T-helper 1 cell treated with Interleukin-12 subunit alpha and Interleukin-12 subunit beta and Interleukin-4 antibody, amounts not matched to agents 30 ng/mL and 1 ng/mL, for 36 hours (primary cell): ENCODE measurements around the gene PIGQ. TPM values are rescaled to one million over a fixed set of nuclear protein-coding genes. Genes with fewer than 3 reads are reported as not detected.

Source experiments
- intact Hi-C: fragments of 100-400 bp; cut with micrococcal nuclease; formaldehyde crosslinking; loops from one replicate; pipeline ENCODE4 v1.15.1; 2024
- total RNA-seq: library from RNA; stranded (reverse); gene quantifications from 2 replicates; pipeline ENCODE4 v1.2.3, GENCODE V29; 2022

PIGQ gene
- total RNA-seq, 1 donor from 2014 or later = 49.8 TPM

DNA sequence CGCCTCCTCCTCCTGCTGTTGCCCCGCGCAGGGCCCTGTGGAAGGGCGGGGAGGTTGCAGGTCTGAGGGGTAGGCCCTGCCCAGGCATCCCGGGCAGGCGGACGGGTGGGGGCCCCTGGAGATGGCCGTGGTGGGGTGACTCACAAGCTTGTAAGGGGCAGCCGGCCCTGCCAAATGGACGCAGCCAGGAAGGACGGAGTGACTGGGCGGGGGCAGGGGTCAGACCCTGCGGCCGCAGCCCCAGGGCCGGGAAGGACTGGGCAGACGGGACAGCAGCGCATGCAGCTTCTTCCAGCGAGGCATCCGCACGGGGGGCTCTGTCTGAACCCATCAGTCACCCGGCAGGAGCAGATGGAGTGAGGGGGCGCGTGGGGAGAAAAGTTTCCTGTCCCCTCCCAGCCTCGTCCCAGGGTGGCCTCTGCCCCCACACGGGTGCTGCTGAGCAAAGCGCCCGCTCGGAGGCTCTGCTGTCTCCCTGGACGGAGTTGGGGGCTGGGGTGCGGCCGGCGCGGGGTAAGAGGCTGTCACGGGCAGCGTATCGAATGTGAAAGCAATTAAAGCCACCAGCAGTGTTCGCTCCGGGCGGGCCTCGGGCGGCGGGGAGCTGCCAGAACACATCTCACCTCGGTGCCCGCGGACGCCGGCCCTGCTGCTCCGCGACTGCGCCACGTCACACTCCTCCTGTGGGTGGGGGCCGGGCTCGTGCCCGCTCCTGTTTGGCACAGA lies 15.0 kb upstream of the PIGQ start:
- intact Hi-C loops = no loop called here

DNA sequence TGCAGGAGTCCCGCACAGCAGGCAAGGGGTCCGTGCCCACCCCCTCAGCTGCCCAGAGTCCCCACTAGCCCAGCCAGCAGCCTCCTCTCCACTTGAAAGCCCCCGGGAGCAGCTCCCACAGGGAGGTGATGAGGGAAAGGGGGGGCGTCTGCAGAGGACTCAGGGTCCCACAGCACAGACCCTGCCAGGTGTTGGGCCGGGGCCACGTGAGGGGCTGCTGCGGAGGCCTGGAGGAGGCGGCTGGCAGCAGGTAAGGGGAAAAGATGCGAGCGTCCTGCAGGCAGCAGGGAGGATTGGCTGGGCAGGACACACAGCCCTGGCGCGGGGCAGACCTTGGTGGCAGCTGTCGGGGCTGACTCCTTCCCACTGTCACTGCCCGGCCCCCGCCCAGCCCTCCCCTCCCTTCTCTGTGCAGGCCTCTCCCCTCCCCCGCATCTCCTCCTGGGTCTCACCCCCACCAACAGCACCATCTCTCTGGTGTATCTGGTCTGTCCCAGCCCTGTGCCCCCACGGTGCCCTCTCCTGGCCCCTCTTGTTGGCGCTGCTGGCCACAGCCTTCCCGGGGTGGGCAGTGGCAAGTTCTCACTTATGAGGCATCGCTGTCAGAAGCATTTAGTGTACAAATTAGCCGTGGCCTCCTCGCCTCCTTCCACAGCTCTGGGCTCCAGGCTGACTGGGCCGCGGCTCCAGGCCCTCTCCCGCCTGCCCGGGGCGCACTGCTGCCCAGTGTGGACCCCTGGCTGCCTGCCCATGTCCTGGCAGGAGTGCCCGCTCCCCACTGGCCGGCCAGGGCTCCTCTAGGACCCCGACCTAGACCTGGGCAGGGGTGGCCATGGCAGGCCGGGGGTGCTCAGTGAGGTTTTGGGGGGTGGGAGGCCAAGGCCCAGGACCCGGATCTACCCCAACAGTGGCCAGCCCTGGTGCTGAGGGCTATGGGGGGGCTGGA lies 14.0 kb upstream of the PIGQ start:
- intact Hi-C loops = no loop called here

DNA sequence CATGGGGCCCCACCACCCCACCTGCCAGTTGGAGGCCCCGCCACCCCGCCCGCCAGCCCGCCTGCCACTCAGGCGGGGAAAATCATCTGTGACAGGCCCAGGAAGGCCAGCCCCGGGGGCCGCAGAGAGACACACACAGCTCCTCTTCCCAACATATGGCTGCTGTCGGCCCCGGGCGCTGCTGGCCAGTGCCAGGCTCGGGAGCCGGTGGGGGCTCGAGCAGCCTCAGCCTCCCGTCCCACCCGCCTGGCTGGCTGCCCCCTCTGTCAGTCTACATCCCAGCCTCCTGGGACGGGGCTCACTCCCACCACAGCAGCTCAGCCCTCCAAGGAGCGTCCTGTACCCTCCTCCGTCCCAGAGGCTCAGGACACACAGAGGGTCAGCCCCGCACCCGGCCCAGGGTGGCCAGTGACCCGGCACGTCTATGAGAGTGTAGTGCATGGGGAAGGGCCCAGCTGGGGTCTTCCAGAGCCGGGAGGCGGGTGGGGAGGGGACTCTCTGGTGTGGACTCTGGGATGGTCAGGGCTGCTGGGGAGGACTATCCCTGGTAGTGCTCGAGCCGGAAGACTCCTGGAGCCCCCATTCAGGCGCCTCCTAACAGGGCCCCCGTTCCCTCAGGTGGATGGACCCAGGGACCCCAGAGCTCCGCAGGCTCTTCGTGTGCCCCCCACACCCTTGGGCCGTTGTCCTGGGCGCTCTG lies 13.1 kb upstream of the PIGQ start:
- intact Hi-C loops = no loop called here

DNA sequence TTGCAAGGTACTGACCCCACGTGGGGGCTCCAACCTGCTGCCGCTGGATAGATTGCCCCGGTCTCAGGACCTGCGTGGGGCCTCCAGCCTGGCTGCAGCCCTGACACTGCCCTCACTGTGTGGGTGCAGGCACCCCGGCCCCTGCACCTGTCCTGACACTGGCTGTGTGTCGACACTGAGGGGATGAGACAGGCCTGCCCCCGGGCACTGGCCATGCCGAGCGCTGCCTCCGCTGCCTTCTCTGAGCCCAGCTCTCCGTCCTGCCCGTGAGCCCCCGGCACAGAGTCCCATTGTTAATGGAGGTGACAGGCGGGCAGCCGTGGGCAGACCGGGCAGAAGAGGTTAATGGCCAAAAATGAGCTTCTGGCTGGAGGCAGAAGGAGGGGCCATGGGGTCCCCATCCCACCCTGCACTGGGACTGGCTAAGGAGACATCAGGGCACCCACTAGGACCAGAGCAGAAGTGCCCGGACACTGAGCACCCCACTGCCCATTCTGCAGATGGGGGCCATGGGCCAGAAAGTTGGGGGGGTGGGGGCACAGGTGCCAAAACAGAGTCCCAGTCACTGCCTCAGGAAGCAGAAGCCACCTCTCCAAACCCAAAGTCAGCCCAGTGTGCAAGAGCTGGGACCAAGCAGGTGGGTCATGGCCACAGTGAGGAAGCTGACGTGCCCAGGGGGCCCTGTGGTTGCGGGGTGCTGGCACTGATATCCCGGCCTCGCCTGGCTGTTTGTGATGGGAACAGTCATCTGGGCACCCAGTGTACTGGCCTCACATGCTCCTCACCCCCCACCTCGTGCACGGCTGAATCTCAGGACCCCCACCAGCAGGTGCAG lies 12.1 kb upstream of the PIGQ start:
- intact Hi-C loops = no loop called here

DNA sequence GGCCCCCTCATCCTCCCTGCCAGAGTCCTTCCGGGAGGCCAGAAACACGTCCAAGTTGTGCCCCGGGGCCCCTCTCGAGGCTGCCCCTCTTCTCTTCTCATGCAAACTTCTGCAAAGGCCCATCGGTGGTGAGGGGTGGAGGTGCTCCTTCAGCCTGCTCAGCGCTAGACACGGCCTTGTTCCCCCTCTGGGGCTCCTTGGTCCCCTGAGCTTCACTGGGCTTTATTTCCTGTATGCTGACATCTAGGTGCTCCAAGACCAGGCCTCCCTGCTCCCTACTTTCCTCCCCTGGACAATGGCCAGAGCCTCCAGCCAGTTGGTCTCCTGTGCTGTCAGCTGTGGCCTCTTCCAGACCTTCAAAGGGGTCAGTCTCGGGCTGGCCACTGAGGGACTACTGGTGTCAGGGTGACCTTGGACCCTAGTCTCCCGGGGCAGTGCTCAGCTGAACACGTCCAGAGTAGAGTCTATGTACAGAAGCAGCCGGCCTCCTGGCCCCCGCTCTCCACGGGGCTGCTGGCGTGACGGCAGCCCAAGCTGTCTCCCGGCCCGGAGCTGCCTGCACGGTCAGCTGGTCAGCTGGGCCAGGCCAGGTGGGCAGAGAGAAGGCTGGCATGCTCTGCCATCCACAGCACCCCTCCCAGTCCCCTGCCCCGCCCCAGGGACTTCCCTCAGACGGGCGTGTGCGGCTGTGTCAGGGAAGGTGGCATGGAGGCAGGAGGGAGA lies 11.3 kb upstream of the PIGQ start:
- intact Hi-C loops = no loop called here

DNA sequence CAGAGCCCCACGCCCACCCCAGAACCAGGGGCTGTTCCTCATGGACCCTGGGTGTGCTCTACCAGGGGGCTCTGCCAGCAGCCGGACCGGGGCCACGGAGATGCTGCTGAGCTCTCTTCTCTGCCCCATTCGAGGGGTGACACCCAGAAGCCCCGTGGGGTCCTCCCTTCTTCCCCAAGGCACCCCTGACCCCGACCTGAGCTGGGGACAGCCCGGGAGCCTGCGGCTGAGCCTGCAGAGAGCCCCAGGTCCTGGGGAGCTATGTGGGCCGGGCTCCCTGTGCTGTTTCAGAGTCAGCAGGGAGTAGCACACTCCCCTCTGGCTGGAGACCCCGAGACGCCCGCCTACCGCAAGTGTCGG lies 10.8 kb upstream of the PIGQ start:
- intact Hi-C loops = no loop called here

DNA sequence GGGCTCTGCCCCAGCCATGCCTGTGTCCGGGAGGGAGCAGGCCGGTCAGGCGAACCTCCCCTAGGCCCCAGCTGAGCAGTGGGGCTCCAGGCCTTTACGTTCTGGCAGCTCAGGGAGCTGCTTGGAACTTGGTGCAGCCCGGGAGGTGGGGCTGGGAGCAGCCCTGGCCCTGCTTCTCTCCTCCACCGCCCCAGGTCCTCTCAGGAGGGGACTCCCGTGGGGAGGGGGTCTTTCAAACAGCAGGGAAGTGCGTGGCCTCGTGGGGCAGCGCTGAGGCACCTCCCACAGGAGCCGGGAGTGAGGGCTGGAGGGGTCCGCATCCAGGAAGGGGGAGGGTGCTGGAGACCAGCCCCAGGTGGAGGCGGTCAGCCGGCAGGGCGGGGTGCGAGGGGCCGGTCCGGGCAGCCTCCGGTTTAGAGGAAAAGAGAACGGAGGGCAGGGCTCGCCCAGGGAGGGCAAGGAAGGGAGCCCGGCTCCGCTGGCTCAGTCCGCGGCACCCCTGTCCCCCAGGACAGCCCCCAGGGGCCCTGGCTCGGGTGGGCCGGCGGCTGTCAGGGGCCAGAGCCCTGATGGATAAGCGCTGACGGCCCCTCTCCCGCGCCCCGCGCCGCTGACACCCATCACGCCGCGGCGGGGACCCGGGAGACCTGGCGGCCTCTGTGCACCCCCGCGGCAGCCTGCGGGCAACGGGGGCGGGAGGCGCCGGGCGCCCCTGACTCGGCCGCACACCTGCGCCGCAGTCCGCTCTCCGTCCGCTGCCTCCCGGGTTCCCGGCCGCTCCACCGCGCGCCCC lies 10.2 kb upstream of the PIGQ start:
- intact Hi-C loops = no loop called here

DNA sequence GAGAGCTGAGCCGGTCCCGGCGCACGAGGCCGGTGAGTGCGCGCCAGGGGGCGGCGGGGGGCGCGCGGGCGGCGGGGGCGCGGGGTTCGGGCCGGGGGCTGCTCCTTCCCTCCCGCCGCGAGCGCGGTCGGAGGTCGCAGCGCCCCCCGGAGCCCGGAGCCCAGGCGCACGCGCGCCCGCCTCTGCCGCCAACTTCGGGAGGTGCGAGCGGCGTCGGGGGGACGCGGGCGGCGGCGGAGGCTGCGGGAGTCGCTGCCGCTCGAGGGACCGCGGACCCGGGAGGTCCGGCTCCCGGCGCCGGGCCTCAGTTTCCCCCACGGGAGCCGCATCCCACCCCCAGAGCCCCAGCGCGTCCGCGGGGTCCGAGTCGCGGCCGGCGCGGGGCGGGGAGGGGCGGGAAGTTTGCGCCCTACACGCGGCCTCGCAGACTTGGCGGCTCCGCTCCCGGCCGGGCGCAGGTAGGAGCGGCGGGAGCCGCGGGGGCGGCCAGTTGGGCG lies 9.5 kb upstream of the PIGQ start, which contains the start of gene PRR35:
Gene PRR35, plus strand, starts transcription at position 191 of the 497 bp plus-strand sequence. CDS start 2,901 bp downstream, outside the sequence.
- intact Hi-C loops = no loop called here

DNA sequence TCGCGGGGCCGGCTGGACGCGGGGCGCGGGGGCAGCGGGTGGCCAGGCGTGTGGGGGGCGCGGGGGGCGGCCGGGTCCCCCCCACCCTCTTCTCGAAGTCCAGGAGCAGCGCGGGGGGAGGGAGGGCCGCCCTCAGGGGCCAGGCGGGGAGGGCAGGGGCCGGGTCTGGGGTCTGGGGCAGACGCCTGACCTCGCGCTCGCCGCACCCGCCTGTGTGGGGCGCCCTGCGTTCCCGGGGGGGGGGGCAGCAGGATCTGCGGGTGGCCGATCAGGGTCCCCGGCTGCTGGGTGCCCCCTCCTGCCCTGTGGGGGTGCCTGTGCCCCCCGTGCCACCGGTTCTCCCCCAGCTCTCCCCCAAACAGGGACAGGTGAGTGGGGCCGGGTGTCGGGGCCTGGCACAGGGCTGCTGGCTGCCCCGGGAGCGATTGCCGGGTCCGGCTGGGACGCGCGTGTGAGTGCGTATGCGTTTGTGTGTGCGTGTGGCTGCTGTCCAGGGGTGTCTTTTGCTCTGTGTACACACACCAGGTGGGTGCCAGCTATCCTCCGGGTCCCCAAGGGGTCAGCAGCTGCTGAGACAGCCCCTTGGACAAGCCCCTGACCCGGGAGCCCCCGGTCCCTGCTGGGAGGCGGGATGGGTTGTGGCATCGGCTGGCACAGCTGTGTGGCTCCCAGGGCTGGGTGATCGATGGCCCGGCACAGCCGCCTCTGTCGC lies 8.9 kb upstream of the PIGQ start:
- intact Hi-C loops = no loop called here

DNA sequence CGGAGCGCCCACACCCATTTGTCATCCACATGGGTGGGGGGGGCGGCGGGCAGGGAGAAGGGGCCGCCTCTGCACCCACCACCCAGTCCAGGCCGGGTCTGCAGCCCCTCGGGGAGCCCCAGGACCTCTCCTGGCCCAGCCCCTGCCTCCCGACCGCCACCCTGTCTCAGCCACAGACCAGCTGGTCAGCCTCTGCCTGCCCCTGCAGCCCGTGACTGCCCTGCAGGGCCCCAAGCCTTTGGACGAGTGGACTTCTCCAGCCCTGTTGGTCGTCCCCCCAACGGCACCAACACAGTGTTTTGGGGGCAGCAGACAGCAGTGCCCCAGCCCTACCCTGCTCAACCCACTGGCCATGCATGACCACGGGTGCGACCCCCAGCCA lies 8.4 kb upstream of the PIGQ start:
- intact Hi-C loops = no loop called here

DNA sequence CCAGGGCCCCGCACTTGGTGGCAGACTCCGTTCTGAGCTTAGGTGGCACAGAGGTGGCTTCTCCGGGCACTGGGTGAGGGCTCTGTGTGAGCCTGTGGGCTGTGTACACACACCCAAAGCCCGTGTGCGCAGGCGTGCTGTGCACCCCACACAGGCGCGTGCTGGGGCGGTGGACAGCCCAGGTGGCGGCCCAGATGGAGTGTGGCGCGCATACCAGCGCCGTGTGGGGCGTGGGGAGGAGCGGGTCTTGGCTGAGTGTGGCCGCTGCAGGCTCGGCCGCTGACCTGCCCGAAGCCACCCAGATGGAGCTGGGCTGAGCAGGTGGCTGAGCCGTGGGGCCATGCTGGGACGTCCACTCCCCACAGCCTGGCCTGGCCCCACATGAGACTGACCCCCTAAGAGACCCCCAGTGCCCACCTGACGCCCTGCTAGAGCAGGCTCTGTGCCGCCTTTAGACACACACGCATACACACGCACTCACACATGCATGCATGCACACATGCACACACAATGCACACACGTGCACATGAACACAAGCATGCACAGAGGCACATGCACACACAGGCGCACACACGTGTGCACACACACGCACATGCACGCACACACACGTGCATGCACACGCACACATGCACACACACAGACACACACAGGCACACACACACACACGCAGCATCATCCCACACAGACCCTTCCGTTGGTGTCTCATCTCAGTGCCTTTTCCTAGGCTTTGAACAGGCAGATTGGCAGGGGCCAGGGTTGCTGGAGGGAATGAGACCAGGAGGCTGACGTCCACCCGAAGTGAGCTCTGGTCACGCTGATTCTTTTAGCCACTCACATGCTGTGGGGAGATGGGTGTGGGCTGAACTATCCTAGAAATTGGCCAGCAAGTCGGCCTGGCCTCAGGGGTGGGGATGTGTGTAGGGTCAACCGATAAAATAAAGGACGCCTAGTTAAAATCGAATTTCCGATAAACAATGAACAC lies 7.5 kb upstream of the PIGQ start:
- intact Hi-C loops = no loop called here

DNA sequence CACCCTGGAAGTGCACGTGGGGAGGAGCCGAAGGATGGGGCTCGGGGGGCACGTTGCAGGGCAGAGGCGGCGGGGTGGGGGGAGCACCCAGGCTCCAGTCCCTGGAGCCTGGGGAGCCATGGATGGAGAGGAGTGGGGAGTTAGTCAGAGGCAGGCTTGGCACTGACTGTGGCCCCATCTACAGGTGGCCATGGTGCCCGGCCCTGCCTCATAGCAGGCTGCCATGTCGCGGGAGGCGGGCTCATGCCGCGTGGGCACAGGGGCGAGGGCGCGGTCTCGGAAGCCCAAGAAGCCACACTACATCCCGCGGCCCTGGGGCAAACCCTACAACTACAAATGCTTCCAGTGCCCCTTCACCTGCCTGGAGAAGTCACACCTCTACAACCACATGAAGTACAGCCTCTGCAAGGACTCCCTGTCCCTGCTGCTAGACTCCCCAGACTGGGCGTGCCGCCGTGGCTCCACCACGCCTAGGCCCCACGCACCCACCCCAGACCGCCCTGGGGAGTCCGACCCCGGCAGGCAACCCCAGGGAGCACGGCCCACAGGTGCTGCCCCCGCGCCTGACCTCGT lies 6.6 kb upstream of the PIGQ start:
- intact Hi-C loops = no loop called here

DNA sequence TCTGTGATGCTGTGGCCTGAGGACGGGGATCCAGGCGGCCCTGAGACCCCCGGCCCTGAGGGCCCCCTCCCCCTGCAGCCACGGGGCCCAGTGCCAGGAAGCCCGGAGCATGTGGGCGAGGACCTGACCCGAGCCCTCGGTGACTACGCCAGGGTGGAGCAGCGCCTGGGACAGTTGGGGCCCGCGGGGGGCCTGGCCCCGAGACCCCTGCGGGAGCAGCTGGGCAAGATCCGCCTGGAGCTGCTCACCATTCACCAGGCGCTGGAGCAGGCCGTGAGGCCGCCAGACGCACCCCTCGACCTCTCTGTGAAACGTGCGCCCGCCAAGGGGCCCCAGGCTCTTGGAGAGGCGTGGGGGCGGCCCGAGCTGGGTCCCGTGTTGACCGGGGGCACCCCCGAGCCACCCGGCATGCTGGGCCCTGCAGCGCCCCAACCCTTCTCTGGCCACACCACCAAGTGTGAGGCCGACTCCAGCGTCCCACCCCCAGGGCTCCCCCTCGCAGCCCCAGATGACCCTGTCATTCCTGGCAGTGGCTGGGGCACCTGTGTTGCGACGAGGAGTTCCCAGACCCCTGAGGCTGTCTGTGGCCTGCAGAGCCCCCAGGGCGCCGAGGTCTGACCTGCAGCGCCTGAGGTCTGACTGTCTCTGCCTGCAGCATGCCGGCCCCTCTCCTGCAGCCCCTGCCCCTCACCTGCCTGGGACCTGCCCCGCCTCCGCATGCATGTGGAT lies 4.9 kb upstream of the PIGQ start:
- intact Hi-C loops = no loop called here

DNA sequence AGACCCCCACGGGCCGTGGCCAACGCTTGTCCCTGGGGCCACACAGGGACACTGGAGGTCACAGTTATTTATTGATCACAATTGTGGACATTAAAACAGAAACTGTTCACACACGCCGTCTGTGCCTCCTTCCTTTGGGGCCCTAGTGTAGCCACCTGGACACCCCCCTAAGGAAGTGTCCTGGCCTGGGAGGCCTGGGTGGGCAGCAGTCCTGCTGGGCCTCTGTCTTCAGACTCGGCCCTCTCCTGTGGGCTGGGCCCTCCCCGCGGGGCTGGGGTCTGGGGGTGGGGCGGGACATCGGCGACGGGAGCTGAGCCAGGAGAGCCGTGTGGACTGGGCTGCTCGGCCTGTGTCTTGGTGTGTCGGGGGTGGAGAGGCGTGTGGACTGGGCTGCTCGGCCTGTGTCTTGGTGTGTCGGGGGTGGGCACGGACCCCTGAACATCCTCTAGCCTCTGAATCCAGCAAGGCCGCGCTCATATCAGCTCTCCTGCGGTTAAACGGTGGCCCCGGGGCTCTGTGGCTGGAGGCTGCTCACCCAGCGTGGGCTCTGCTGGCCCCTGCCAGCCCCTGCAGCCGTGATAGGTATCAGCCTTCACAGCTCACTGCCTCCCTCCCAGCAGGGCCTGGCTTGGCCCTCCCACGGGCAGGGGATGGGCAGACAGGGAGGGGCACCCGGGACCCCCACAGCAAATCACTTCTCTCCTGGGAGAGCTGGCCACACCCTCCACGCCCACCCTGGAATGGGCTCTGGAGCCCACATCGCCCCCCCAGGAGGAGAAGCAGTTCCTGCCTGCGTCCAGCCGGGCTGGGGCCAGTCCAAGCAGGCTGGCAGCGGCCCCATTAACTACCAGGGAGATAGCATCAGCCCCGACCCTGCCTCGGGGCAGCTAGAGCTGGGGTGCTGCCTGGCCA lies 4.1 kb upstream of the PIGQ start:
- intact Hi-C loops = no loop called here
